ENCODE measurements around the gene AAK1.

The AAK1 gene

GRCh38 chr2:69638630-69639029 is 4.9 kb downstream of the AAK1 start:
- TF ChIP-seq, protein P1, sequence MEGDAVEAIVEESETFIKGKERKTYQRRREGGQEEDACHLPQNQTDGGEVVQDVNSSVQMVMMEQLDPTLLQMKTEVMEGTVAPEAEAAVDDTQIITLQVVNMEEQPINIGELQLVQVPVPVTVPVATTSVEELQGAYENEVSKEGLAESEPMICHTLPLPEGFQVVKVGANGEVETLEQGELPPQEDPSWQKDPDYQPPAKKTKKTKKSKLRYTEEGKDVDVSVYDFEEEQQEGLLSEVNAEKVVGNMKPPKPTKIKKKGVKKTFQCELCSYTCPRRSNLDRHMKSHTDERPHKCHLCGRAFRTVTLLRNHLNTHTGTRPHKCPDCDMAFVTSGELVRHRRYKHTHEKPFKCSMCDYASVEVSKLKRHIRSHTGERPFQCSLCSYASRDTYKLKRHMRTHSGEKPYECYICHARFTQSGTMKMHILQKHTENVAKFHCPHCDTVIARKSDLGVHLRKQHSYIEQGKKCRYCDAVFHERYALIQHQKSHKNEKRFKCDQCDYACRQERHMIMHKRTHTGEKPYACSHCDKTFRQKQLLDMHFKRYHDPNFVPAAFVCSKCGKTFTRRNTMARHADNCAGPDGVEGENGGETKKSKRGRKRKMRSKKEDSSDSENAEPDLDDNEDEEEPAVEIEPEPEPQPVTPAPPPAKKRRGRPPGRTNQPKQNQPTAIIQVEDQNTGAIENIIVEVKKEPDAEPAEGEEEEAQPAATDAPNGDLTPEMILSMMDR (conservative IDR thresholded peaks at IDR 0.05; ENCODE audit: low read depth, low read length), result no peak
- no peak for DNase-seq (ENCODE audit: low read depth)
- H3K4me3 ChIP-seq (ENCODE audit: low read depth, low read length), result no peak overlapping the region

DNA sequence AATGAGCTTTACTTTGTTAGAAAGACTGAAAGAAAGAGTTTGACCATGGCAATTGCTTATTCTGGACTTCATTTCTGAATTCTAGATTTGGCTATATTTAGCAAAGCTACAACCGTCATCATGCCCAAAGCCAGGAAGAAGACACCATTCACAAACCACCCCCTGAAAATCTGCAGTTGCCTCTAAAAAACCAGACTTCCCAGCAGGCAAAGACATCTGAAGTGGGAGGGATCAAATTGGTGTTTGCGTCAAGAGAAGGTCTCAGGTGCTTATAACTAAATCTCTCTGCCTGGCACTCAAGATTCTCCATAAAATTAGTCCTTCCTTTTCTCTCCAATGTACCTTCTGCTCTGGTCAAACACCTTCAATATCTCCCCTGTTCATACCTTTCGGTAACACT is 5.6 kb downstream of the AAK1 start:
- TF ChIP-seq, protein P1 (conservative IDR thresholded peaks at IDR 0.05; ENCODE audit: low read depth, low read length), result no peak
- no peak for DNase-seq (ENCODE audit: low read depth)
- no peak overlapping the region for H3K4me3 ChIP-seq (ENCODE audit: low read depth, low read length)

DNA sequence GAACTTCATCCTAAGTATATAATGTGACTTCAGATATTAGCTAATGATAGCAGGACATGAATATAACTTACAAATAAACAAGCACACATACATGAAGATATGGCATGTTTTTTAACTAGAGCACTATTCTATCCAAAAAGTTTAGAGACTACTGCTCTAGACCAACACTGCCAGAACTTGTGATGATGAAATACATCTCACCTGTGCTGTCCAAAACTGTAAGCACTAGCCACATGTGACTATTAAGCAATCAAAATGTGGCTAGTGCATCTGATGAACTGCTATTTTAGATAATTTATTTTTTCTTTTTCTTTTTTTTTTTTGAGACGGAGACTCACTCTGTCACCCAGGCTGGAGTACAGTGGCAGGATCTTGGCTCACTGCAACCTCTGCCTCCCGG is 7.1 kb downstream of the AAK1 start:
- DNase-seq (ENCODE audit: low read depth), result no peak
- H3K4me3 ChIP-seq (ENCODE audit: low read depth, low read length), result no peak overlapping the region
- TF ChIP-seq, protein P1 (conservative IDR thresholded peaks at IDR 0.05; ENCODE audit: low read depth, low read length), result no peak

GRCh38 chr2:69635432-69635831 is 8.1 kb downstream of the AAK1 start:
- H3K4me3 ChIP-seq (ENCODE audit: low read depth, low read length), result no peak overlapping the region
- DNase-seq (ENCODE audit: low read depth), result no peak
- TF ChIP-seq, protein P1 (conservative IDR thresholded peaks at IDR 0.05; ENCODE audit: low read depth, low read length), result no peak

- no peak overlapping the region for H3K4me3 ChIP-seq (ENCODE audit: low read depth, low read length)
- TF ChIP-seq, protein P1 (conservative IDR thresholded peaks at IDR 0.05; ENCODE audit: low read depth, low read length), result no peak
- peak; percentile 46 for DNase-seq (ENCODE audit: low read depth)
Measured at GRCh38 chr2:69634196-69634821, 9.2 kb downstream of the AAK1 start.

DNA sequence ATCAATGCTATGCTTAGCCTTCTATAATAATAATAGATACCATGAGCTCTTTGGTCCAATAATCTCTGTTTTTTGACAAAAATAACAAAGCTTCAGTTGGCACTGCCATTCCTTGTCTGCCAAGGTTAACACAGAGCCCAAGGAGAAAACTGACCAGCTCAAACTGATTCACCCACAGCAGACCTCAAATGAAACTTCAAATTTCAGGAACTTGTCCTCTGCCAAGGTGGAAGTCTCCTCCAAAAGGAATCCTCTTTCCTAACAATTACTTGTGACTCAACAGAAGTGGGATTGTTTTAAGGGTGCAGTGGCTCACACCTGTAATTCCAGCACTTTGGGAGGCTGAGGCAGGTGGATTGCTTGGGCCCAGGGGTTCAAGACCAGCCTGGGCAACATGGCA is 12.1 kb downstream of the AAK1 start:
- TF ChIP-seq, protein P1 (conservative IDR thresholded peaks at IDR 0.05; ENCODE audit: low read depth, low read length), result no peak
- DNase-seq (ENCODE audit: low read depth), result no peak
- H3K4me3 ChIP-seq (ENCODE audit: low read depth, low read length), result no peak overlapping the region

GRCh38 chr2:69629921-69630608 is 13.5 kb downstream of the AAK1 start:
- no peak for DNase-seq (ENCODE audit: low read depth)
- TF ChIP-seq, protein P1 (conservative IDR thresholded peaks at IDR 0.05; ENCODE audit: low read depth, low read length), result no peak
- H3K4me3 ChIP-seq (ENCODE audit: low read depth, low read length), result no peak overlapping the region

Data from choroid plexus epithelial cell (primary cell).